K562 (cell line): ENCODE measurements around the gene GRHL3.

Experiments used
- ELF4 ChIP-seq: fragments of 450-650 bp; formaldehyde crosslinking; IDR thresholded peaks from 2 replicates; pipeline ENCODE4 v1.4.0; 2022; ENCODE audit warnings: missing genetic modification characterization
- EP300 ChIP-seq: IDR thresholded peaks from 2 replicates; pipeline ENCODE4 v1.6.1; 2012; ENCODE audit warnings: low read length, improper control_type of control experiment
- KAT7 ChIP-seq: sonication (generic); formaldehyde crosslinking; IDR thresholded peaks from 2 replicates; pipeline ENCODE4 v1.8.0; 2022; ENCODE audit warnings: missing genetic modification reagents, mild to moderate bottlenecking, borderline replicate concordance
- RFX5 ChIP-seq: IDR thresholded peaks from 2 replicates; pipeline ENCODE4 v1.6.1; 2011; ENCODE audit warnings: low read depth, mild to moderate bottlenecking, improper control_type of control experiment, low read length
- TRIM24 ChIP-seq, 2 experiments: fragments of 450-650 bp; IDR thresholded peaks; 2 replicates each; pipeline ENCODE4 v1.6.1; 2016
- TF ChIP-seq, protein P1 (sequence below): sonication (generic); formaldehyde crosslinking; IDR thresholded peaks from 2 replicates; pipeline ENCODE4 v1.8.0; 2023; ENCODE audit warnings: mild to moderate bottlenecking, missing genetic modification reagents
- TF ChIP-seq, protein P2 (sequence below): sonication (generic); formaldehyde crosslinking; IDR thresholded peaks from 2 replicates; pipeline ENCODE4 v1.9.0; 2022; ENCODE audit warnings: mild to moderate bottlenecking, missing genetic modification reagents

DNA sequence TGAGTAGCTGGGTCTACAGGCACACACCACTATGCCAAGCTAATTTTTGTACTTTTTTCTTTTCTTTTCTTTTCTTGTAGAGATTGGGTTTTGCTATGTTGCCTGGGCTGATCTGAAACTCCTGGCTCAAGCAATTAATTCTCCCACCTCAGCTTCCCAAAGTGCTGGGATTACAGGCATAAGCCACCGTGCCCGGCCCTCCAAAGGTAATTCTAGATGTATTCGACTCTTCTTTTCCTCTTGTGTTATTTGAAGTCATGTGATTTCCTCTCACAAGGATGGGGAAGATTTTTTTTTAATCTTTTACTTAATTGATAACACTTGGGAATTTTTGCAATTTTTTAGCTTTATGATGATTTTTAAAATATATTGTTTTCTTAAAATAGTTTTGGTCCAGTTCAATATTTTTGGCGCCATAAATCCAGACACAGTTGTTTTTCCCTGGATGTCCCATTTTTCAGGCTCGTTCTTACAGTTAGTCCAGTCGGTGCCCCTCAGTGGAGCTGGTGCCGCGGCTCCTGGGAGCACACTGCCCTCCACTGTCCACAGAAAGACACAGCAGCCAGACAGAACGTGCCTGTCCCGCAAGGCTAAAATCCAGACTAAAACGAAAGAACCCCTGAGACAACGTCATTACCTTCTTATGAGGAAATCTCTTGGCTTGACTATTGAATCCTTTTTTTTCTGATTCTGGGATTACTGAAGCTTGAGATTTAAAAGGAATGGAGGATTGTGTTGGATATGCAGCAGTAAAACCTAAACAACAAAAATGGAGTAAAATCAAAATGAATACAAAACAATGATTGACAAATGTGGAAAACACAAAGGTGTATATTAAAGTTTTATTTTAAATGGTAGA lies 72.0 kb downstream of the GRHL3 start:
- TF ChIP-seq ELF4 (CRISPR knock-in tag) = no peak
- TF ChIP-seq, protein P1, sequence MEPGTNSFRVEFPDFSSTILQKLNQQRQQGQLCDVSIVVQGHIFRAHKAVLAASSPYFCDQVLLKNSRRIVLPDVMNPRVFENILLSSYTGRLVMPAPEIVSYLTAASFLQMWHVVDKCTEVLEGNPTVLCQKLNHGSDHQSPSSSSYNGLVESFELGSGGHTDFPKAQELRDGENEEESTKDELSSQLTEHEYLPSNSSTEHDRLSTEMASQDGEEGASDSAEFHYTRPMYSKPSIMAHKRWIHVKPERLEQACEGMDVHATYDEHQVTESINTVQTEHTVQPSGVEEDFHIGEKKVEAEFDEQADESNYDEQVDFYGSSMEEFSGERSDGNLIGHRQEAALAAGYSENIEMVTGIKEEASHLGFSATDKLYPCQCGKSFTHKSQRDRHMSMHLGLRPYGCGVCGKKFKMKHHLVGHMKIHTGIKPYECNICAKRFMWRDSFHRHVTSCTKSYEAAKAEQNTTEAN (CRISPR knock-in tag) = no peak
- no peak for TF ChIP-seq KAT7 (CRISPR knock-in tag)
- no peak for TF ChIP-seq EP300
- no peak for TF ChIP-seq TRIM24 (IDR thresholded peaks at IDR 0.05)
- TF ChIP-seq, protein P2, sequence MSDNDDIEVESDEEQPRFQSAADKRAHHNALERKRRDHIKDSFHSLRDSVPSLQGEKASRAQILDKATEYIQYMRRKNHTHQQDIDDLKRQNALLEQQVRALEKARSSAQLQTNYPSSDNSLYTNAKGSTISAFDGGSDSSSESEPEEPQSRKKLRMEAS = no peak
- TF ChIP-seq RFX5 = no peak
